GM21526 (cell line): Measurements from ENCODE around the gene POU3F1.
"Not testable (repeated sequence)": the region's sequence is repeated elsewhere in the genome, so short reads cannot be mapped to it uniquely, and the experiment has no call there.

Experiments used
- ATAC-seq: cut with Tn5 transposase; IDR thresholded peaks from one replicate; pipeline ENCODE4 v1.9.1; 2021; ENCODE audit warnings: moderate library complexity; ENCODE audit not compliant: unreplicated experiment, low FRiP score

Gene POU3F1

DNA sequence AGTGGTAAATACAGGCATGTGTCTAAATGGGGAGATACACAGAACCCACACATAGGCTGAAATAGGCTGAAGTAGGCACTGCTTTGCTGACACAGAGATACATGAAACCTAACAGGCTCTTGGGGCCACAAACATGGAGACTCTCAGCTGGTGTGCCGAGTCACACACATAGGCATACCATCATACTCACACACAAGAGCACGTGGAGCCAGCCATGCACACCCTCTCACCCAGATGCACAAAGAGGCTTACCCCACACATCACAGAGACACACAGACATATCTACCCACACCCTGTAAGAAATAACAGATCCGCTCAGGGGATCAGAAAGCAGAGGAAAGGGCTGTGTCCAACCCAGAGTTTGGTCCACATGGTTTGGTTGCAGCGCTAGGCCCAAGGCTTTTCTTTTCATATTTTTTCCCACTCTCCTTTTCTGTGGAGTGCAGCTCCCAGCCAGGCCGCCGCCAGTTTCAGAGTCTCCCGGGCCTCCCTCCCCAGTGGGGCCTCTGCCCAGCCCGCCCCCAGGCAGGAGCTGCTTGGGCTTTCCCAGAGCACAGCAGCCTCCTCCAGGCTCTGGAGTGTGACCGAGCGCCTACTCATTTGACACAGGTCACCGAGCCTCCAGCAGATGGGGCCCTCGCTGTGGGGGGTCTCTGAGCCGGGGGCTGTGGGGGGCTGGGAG is 3.9 kb upstream of the POU3F1 start:
- ATAC-seq: no peak

DNA sequence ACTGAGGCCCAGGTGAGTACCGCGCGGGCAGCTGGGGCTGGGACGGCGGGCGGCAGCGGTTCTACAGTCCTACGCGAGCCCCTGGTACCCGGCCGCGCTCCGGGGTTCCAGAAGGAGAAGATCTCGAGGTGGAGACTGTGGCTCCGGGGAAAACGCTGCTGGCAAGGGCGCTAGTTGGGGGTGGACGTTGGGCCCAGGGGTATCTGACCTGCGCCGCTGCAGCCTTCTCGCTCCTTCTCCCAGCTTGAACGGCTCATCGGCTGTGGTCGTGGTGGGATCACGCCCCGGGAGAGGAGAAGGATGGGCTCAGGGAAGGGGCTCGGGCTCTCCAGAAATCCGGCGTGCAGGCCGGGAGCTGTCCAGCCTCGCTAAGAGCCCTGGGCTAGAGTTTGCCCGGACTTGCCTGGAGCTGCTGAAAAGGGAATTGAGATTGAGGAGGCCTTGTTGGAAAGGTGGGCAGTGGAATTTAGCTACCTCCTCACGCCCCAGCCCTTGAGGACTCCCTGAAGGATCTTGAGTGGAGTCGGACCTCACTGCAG is 1.1 kb upstream of the POU3F1 start:
- no peak for ATAC-seq

DNA sequence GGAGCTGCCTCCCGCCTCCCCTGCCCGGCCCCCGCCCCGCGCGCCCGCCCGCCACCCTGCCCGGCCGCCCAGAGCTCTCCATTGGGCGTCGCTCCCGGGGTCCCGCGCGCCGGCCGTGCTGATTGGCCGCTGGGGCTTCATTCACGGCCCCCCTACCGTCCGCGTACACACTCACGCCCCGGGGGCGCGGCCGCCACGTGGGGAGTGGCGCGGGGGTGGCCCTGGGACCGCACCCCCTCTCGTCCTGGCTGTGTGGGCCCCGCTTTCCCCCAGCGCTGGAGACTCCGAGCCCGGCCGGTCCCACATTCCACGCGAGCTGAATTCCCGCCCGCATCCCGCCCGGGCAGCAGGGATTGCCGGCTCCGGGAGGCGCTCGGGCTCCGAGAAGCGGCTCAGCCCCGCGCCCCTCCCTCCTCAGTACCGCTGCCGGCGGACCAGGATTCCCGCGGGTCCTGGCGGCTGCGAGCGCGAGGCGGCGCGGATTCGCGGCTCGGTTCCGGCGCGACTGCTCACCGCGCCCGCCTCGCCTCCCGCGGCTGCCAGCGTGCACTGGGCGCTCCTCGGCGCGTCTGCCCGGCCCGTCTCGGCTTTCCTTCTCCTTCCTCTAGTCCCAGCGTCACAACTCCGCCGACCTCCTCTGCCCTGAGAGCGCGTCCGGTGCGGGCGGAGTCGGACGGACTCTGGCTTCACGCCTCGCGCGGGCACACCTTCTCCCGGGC is 450 bp upstream of the POU3F1 start:
- ATAC-seq: peak; percentile 43

DNA sequence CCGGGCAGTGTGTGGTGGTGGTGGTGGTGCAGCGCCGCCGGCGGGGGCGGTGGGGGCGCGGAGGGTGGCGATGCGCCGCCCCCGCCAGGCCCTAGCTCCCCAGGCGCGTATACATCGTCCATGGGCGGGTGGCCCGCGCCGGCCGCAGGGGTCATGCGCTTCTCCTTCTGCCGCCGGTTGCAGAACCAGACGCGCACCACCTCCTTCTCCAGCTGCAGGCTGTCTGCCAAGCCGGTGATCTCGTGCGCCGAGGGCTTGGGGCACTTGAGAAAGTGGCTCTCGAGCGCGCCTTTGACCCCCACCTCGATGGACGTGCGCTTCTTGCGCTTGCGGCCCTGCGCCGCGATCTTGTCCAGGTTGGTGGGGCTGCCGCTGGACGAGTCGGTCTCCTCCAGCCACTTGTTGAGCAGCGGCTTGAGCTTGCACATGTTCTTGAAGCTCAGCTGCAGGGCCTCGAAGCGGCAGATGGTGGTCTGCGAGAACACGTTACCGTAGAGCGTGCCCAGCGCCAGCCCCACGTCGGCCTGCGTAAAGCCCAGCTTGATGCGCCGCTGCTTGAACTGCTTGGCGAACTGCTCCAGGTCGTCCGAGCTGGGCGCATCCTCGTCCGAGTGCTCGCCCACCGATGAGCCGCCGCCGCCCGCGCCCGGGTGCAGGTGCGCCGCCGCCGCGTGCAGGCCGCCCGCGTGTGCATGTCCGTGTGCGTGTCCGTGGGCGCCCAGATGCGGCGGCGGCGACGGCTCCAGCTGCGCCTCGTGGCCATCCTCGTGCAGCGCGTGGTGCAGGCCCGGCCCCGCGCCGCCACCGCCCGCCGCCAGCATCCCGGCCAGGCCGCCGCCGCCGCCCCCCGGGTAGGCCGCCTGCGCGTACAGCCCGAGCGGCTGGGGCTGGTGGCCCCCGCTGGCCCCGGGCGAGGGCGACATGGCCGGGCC is 926 bp downstream of the POU3F1 start:
- ATAC-seq: no peak

DNA sequence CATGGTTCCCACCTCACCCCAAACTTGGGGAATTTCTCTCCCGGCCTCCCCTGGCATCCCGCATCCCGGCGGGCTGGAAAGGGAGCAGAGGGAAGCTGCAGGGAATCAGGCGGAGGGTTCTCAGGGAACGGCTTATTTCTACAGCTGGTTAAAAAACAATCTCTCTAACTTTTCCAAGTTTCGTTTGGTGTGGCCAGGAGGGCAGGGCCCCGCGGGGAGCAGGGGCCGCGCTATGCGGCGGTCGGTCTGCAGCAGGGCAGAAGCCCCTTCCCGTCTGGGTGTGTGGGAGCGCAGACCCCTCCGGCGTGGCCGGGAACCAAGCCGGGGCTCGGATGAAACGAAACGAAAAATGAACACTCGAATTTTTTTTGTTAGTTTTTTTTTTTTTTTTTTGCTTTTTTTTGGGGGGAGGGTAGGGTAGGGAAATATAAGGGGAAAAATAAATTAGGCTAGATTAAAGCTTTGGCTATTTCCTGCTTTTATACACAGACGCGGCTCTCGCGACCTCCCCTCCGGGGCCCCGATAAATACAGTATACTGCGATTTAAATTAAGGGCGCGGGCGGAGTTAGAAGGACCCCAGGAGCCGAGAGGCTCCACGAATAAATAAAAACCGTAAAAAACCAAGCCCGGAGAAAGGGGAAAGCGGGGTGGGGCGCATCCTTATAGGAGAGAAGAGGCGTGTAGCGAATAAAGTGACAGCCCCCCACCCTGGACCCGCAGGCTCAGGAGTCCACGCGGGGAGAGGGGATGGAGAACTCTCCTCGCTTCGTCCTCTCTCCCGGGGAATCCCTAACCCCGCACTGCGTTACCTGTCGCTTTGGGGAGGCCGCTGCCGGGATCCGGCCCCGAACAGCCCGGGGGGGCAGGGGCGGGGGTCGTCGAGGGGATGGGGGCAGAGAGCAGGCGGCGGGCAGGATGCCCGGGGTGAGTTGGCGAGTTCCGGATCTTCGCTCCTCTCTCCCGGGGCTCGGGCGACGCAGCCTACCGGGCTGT is 2.1 kb downstream of the POU3F1 start:
- no peak for ATAC-seq

DNA sequence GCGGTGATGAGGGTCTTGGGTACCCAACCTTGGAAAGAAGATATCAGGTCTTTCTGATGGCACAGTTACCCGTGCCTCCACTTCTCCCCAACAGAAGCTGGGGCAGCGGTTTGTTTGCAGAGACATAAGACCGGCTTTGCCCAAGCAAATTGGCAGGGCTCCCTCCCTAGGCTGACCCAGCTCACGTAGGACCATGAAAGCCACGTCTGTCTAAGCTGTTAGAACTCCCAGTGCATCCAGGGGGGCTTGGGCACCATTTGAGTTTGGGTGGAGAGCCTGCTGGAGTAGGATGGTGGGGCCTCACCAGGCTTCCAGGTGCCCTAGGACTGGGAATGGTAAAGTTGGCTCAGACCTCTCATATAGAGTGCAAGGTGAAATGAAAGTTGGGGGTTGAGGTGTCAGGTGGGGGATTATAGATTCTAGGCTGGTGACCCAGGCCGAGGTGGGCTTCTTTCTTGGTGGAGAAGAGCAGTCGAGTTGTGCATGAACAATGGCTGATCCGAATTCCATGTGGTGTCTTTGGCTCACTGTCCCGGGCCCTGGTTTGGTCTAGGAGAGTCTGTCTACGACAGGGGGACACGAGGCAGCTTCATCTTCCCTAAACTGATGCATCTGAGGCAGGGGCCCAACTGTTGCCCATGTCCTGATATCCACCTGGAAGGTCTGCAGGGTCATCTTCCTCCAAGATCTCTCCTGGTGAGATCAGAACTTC is 3.4 kb downstream of the POU3F1 start:
- no peak for ATAC-seq

DNA sequence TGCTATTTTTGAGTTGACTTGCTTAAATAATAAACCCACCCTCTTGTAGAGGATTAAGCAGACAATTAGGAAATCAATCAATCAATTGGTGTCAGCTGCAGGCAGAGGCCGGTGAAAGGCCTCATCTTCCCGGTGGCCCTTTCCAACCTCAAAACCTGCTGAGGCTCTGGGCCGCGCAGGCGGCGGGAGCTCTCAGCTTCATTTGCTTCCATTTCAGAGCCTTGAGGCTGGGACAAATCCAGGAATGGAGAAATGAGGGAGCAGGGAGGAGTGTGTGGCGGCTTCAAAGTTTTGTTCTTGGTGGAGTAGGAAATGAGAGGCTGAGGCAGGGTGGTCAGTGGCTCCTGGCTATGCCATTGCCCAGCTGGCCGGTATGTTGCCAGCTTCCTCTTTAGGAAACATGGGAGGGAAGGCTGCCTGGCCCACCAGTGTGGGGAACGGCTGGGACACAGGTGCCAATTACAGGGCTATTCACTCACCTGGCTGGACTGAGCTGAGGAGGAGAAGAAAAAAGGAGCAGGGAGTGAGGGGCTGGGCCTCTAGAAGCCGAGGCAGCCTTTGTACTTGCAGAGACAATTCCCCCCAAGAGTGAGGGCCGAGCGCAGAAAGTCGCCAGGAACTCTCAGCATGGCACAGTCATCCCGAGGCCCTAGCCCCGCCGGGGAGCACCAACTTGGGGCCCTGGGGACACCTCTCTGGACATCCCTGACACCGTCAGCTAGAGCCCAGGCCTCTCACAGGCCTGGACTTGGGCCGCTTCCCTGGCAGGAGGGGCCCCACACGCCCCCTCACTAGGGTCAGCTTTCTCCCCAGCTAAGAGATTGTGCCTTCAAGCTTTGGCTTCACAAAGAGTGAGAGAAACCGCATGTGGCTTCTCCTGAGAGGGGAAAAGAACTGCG is 4.4 kb downstream of the POU3F1 start:
- no peak for ATAC-seq

DNA sequence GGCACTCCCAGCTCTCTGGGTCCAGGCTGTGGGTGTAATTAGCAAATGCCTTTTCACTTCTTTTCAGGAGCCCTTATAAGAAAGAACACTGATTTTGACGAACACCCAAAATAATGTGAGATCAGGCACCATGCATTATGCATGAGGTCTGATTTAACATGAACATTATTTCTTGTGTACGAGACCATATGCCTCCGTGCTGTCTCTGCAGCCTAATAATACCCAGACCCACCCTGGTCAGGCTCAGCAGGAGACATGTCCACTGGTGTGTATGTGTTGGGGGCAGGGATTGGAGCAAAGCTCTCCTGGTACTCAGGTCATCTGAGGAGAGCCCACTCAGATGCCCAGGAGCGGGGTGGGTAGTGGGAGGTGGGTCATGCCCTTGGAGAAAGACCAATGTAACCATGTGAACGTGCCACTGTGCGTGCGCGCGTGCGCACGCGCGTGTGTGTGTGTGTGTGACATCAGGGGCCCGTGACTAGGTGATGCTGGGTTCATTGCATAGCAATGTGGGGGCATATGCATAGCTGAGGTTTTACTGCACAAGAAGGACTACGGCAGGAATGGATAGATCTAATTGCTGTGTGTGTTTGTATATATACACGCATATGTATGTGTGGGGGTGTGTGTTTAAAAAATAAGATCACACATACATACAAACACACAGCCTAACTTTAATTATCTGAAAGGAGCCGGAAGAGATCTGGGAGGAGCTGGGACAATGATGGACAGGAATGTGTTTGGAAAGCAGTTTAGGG is 7.1 kb downstream of the POU3F1 start:
- ATAC-seq: no peak

DNA sequence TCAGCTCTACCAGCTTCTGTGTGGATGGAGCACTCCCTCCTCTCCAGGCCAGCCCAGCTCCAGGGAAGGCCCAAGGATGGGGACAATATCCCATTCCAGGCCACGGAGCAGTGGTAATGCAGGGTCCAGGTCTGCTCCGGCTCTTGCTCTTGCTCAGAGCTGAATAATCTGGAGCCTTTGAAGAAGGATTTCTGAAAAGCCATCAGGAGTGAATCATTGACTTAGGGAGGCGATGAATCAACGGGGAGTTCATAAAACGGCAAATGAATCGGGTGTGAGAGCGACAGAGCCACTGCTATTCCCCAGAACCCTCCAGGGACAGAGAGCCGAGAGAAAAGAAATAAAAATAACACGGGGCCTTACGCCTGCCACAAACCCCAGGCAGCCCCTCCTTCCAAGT is 7.7 kb downstream of the POU3F1 start:
- ATAC-seq: no peak

DNA sequence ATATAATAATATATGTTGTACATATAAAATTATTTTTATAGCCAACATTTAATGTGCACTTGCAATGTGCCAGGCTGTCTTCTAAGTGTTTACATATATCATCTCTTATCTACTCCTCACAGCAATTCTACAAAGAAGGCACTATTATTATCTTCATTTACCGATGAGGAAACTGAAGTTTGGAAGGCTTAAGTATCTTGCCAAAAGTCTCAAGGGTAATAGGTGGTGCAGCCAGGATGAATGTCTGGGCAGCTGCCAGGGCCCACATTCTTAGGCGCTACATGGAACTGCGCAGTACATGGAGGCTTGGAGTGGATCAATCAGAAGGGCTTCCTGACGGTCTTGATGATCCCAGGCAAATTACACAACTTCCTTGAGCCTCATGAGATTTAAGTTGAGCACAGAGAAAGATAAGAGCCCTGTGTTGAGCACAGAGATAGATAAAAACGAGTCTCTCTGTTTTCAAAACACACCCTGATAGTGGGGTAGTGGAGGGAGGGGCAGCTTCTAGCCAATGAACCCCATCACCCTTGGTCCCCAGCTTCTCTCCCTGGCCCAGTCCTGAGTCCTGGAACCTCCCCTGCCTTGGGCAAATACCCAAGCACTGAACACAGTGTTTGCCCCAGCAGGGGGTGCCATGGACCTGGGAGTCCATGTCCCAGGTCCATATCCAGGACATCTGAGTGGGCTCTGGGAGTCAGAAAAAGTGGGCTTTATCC is 9.2 kb downstream of the POU3F1 start:
- no peak for ATAC-seq

DNA sequence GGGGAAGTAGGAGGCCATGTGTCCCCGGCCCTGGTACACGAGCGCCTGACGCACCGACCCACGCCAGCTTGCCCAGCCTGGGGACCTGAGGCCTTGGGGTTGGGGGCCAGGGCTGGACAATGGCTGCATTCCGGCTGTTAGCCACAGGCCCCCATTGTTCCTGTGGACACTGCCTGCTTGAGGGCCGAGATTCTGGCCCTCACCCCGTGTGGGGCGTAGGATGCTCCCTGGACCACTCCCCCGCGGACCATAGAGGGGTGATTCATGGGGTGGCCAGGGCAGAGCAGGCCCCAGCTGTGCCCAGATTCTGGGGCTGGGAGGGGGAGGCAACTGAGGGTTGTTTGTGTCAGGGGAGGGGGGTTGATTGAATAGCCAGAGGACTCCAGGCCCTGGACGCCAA is 11.7 kb downstream of the POU3F1 start:
- ATAC-seq: no peak

DNA sequence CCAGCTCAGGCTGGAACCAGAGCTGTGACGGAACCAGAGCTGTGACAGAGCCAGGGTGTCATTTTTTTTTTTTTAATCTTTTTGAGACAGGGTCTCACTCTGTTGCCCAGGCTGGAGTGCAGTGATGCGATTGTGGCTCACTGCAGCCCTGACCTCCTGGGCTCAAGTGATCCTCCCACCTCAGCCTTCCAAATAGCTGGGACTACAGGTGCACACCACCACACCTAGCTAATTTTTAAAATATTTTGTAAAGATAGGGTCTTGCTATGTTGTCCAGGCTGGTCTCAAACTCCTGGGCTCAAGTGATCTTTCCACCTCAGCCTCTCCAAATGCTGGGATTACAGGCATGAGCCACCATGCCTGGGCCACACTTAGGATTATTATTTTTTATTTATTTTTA is 13.6 kb downstream of the POU3F1 start:
- not testable (repeated sequence) for ATAC-seq

DNA sequence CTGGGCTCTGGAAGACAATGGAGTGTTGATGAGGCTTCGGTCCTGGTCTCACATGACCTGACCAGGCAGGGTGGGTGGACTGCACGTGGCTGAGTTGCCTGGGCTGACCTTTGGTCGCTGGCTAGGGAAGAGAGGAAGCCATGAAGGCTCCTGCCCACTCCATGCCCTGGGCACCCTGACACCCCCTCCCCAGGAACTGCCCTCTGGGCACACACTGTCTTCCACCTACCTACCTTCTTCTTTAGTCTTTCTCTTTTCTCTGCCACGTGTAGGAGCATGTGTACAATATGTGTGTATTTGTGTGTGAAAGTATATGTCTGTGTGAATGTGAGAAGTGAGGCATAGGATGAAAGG is 15.1 kb downstream of the POU3F1 start:
- no peak for ATAC-seq

DNA sequence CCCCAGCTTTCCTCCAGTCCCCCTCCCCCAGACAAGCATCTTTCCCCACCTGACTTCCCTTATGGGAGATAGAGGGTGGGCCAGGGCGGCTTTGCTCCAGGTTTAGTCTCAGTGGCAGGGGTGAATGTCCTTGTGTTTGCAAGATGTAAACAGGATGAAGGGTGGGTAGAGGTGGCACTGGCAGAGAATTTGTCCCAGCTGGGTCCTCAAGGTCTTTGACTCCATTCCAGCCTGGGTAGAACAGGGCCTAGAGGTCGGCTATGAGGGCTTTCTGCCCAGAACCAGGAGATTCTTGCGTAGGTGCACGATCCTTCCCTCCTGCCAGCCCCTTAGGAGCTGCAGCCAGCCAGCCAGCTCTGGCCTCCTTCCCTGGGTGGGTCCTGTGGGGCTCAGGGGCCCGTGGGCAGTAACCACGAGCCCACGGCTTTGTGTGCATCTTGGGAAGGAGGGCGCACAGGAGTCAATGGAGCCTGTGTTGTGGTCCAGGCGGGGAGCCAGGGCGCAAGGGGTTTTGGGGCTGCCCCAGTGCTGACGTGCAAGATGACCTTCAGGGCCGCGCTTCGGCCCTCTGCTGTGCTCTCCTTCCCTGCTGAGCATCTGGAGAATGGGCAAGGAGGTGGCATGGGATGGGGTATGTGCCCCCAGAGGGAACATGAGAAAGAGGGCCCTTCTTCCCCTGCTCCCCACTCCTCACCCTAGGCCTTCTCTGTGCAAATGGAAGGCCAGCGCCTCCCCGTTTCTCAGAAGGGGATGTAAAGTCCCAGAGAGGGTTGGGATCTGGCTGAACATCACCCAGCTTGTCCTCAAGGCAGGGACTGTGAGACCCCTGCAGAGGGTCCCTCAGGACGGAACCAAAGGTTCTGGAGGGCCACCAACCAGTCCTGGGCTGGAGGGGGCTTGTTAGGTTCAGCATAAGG is 15.7 kb downstream of the POU3F1 start:
- ATAC-seq: no peak

DNA sequence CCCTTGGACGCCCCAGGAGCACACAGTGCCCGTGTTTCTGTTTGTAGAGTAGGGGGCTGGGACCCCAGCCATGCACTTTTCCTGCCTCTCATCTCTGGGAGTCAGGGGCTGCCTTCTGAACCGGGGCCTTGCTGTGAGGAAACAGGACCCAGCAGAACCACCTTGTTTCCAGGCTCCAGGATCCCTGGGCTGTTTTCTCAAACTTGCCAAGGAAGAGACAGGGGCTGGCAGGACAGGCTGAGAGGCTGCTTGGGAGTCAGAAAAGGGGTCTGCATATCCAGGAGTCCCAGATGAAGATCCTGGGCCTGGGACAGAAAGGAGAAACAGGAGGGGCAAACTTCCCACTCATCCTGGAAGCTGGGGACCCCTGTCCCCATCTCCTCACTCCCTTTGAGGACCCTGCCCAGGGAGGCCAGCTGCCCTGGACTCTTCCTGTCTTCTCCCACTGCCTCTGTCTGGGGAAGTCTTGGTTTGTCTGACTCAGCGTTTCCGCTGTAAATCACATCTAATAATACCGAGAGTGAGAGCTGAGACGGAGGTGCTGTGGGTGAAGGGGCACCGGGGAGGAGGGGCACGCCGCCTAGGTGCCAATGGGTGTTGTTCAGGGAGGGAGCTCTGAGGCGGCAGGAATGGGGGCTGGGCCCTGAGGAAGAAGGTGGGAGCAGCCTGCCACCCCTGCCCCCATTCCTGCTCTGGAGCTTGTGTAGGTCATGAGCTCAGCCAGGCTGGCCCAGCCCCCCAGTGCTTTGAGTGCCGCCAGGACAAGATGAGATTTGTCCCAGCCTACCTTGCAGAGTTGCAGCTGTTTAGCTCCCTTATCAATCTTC is 16.7 kb downstream of the POU3F1 start:
- ATAC-seq: no peak
